A549 (cell line): ENCODE measurements around the gene NEU3. TPM values are rescaled to one million over a fixed set of nuclear protein-coding genes. Genes with fewer than 3 reads are reported as not detected.

Experiments
- ATAC-seq, 2 experiments: fragments of 200-7000 bp in 1 of 2; fragments of >200 bp in 1 of 2; cut with Nextera tagmentation in 1 of 2; cut with Tn5 transposase in 1 of 2; 3 replicates each; pipeline versions ENCODE4 v1.8.0 to v1.9.1; 2018 to 2020; ENCODE audit warnings: mild to moderate bottlenecking in 1 of 2, moderate library complexity in 1 of 2
- CTCF ChIA-PET: fragments of 300-600 bp; sonication (Branson Sonifier 250); formaldehyde crosslinking; extraction: SDS; loops from one replicate; lab custom pipeline; 2021; ENCODE audit warnings: antibody characterized with exemption, inconsistent platforms; lab: Yijun Ruan, JAX
- POLR2A ChIA-PET: fragments of 350-600 bp; formaldehyde crosslinking; extraction: SDS; loops from one replicate; lab custom pipeline; 2021; ENCODE audit warnings: antibody characterized with exemption, inconsistent platforms; lab: Yijun Ruan, JAX
- DNase-seq, 2 experiments: peaks; one replicate each; pipeline versions ENCODE4 v3.0.0 to v3.0.0-alpha.2; 2011 to 2016; ENCODE audit warnings: low read depth in 1 of 2, low spot score in 1 of 2
- FAIRE-seq: peaks from 2 replicates; lab custom pipeline; 2011; peaks lifted over from hg19 to GRCh38; lab: Jason Lieb, UNC
- H3K27ac ChIP-seq, 2 experiments: fragments of >200 bp; sonication (Bioruptor Twin); formaldehyde crosslinking; 3 replicates each; pipeline ENCODE4 v1.5.1; 2016 to 2017
- H3K4me1 ChIP-seq: fragments of >200 bp; sonication (Bioruptor Twin); formaldehyde crosslinking; 3 replicates; pipeline ENCODE4 v1.6.1; 2016
- H3K4me2 ChIP-seq: fragments of >200 bp; sonication (Bioruptor Twin); formaldehyde crosslinking; 3 replicates; pipeline ENCODE4 v1.6.1; 2016
- H3K4me3 ChIP-seq: fragments of >200 bp; sonication (Bioruptor Twin); formaldehyde crosslinking; 3 replicates; pipeline ENCODE4 v1.5.1; 2016
- H3K9me3 ChIP-seq: fragments of >200 bp; sonication (Bioruptor Twin); formaldehyde crosslinking; 3 replicates; pipeline ENCODE4 v1.6.1; 2016
- CHD2 ChIP-seq: fragments of 150-350 bp; IDR thresholded peaks from 2 replicates; pipeline ENCODE4 v1.6.1; 2014; ENCODE audit warnings: low read length; ENCODE audit not compliant: partially characterized antibody
- FOSB ChIP-seq: fragments of 250-450 bp; sonication (Bioruptor Pico); IDR thresholded peaks from 2 replicates; pipeline ENCODE4 v1.5.0; 2020; ENCODE audit warnings: mild to moderate bottlenecking, moderate library complexity
- FOXS1 ChIP-seq: fragments of 250-450 bp; sonication (Bioruptor Pico); IDR thresholded peaks from 2 replicates; pipeline ENCODE4 v1.5.0; 2020; ENCODE audit warnings: mild to moderate bottlenecking, moderate library complexity
- HEYL ChIP-seq: fragments of 250-450 bp; sonication (Bioruptor Pico); IDR thresholded peaks from 2 replicates; pipeline ENCODE4 v1.8.0; 2021; ENCODE audit warnings: mild to moderate bottlenecking, moderate library complexity
- HOXA7 ChIP-seq: fragments of 250-450 bp; sonication (Bioruptor Pico); IDR thresholded peaks from 2 replicates; pipeline ENCODE4 v1.5.0; 2020; ENCODE audit warnings: mild to moderate bottlenecking, moderate library complexity
- KDM1A ChIP-seq: fragments of 200-600 bp; sonication (generic); IDR thresholded peaks from 2 replicates; pipeline ENCODE4 v1.6.1; 2016; ENCODE audit warnings: low read depth, mild to moderate bottlenecking
- POLR2AphosphoS2 ChIP-seq: conservative IDR thresholded peaks from 2 replicates; pipeline ENCODE4 v1.6.1; 2012; ENCODE audit warnings: low read length, improper control_type of control experiment, inconsistent platforms
- RAD21 ChIP-seq, 2 experiments: fragments of >200 bp in 1 of 2; sonication (Bioruptor Twin) in 1 of 2; formaldehyde crosslinking in 1 of 2; IDR thresholded peaks in 1 of 2; conservative IDR thresholded peaks in 1 of 2; 2 replicates in 1 of 2; 3 replicates in 1 of 2; pipeline ENCODE4 v1.6.1; 2012 to 2018; ENCODE audit warnings: inconsistent platforms in 1 of 2
- SMC3 ChIP-seq: fragments of >200 bp; sonication (Bioruptor Twin); formaldehyde crosslinking; IDR thresholded peaks from 3 replicates; pipeline ENCODE4 v1.6.1; 2018; ENCODE audit warnings: inconsistent platforms
- ZC3H11A ChIP-seq: fragments of 450-650 bp; IDR thresholded peaks from 2 replicates; pipeline ENCODE4 v1.6.1; 2014; ENCODE audit warnings: antibody characterized with exemption, mild to moderate bottlenecking
- ZSCAN20 ChIP-seq: fragments of 250-450 bp; sonication (Bioruptor Pico); IDR thresholded peaks from 2 replicates; pipeline ENCODE4 v1.8.0; 2022; ENCODE audit warnings: mild to moderate bottlenecking, moderate library complexity
- WGBS: methylation state at CpG from one replicate; pipeline ENCODE4 v1.1.6; 2017; ENCODE audit errors: missing lambda C conversion rate; 5-methylcytosine and 5-hydroxymethylcytosine counted together
- polyA plus RNA-seq, 4 experiments: library from polyadenylated mRNA; depleted of rRNA in 3 of 4; stranded (reverse); fragments of >200 nt; fragmentation: RNase III in 1 of 4; extraction: RNeasy Plus Mini Kit Qiagen cat#74134 plus additional on column Dnase treatment in 1 of 4; gene quantifications; 2 replicates in 3 of 4; 3 replicates in 1 of 4; pipeline ENCODE4 v1.2.3, GENCODE V29; 2011 to 2017
- TF ChIP-seq, protein P1 (sequence below): fragments of 200-600 bp; sonication (generic); IDR thresholded peaks from 2 replicates; pipeline ENCODE4 v1.6.1; 2016; ENCODE audit warnings: antibody characterized with exemption, mild to moderate bottlenecking, moderate library complexity
- TF ChIP-seq, protein P2 (sequence below): fragments of >200 bp; sonication (Bioruptor Twin); formaldehyde crosslinking; IDR thresholded peaks from 3 replicates; pipeline ENCODE4 v1.5.1; 2016
- TF ChIP-seq, protein P3 (sequence below): fragments of 250-450 bp; sonication (Bioruptor Pico); IDR thresholded peaks from 2 replicates; pipeline ENCODE4 v1.5.0; 2020; ENCODE audit warnings: low read depth, mild to moderate bottlenecking, moderate library complexity
- TF ChIP-seq, protein P4 (sequence below): IDR thresholded peaks from 2 replicates; pipeline ENCODE4 v1.6.1; 2012
- TF ChIP-seq, protein P5 (sequence below): fragments of 250-450 bp; sonication (Bioruptor Pico); IDR thresholded peaks from 2 replicates; pipeline ENCODE4 v1.5.0; 2021; ENCODE audit warnings: mild to moderate bottlenecking, moderate library complexity, borderline replicate concordance

NEU3 gene
- polyA plus RNA-seq, 2 of the 4 experiments (the other 2 are of a cell fraction), result 4.0 to 5.5 TPM

DNA sequence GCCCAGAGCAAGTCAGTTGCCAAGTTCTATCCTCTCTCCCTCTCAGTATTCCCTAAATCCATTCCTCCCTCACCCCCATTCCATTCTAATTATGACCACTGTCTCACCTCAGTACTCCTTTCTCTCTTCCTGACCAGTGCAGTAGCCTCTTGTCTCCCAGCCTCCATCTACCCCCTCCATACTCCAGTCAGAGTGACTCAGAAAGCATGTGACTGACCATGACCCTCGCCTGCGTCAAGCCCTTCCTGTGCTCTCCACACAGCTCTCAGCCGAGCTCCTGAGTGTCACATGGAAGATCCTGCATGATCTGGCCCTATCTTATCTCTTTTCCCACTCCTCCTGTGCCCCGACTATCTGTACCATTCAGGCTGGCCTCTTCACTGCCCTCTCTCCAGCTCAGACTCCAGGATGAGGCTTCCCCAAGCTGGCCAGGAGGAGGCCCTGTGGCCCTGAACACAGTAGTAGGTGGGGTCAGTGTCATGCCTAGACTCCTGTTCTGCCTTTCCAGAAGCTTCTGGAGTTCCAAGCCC, 42.6 kb downstream of the NEU3 start (continued):
- TF ChIP-seq, protein P1, sequence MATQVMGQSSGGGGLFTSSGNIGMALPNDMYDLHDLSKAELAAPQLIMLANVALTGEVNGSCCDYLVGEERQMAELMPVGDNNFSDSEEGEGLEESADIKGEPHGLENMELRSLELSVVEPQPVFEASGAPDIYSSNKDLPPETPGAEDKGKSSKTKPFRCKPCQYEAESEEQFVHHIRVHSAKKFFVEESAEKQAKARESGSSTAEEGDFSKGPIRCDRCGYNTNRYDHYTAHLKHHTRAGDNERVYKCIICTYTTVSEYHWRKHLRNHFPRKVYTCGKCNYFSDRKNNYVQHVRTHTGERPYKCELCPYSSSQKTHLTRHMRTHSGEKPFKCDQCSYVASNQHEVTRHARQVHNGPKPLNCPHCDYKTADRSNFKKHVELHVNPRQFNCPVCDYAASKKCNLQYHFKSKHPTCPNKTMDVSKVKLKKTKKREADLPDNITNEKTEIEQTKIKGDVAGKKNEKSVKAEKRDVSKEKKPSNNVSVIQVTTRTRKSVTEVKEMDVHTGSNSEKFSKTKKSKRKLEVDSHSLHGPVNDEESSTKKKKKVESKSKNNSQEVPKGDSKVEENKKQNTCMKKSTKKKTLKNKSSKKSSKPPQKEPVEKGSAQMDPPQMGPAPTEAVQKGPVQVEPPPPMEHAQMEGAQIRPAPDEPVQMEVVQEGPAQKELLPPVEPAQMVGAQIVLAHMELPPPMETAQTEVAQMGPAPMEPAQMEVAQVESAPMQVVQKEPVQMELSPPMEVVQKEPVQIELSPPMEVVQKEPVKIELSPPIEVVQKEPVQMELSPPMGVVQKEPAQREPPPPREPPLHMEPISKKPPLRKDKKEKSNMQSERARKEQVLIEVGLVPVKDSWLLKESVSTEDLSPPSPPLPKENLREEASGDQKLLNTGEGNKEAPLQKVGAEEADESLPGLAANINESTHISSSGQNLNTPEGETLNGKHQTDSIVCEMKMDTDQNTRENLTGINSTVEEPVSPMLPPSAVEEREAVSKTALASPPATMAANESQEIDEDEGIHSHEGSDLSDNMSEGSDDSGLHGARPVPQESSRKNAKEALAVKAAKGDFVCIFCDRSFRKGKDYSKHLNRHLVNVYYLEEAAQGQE, result no peak

DNA sequence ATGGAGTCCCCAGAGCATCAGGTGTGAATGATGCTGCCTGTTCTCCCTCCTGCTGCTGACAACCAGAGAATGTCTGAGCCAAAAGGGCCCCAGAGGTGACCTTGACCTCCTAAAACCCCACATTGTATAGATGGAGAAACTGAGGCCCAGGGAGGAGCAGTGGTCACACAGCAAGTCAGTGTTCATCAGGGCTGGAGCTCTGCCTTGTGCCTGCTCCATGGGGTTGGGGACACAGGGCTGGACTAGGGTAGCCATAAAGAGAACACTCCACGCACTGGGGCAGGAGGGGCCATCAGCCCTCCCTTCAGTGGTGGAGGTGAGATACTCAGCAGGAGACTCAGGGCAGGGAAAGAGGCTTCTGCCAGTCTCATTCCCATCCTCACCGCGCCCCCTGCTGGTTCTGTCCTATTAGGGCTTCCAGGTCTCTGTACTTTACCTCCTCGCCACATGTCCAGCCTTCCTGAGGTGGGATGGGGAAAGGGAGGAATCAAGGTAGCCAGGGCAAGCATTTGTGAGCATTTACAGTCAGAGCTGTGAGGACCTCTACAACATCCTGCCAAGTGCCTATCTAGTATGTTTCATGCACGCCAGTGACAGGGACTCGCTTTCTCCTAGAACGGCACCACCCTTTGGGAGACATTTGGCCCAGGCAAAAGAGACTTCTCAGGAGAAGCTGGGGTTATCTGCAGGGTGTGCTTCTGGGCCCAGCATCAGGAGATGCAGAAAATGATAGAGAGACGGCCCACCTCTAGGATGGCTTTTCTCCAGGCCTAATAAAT, 43.2 kb downstream of the NEU3 start:
- 55% methylated on average over 8 of the region's 8 CpGs for WGBS
- TF ChIP-seq KDM1A, result no peak
- peak; percentile 53 to 66 for TF ChIP-seq RAD21 (conservative IDR thresholded peaks at IDR 0.05 in 1 of 2, IDR thresholded peaks at IDR 0.05 in 1 of 2)
- TF ChIP-seq, protein P2, sequence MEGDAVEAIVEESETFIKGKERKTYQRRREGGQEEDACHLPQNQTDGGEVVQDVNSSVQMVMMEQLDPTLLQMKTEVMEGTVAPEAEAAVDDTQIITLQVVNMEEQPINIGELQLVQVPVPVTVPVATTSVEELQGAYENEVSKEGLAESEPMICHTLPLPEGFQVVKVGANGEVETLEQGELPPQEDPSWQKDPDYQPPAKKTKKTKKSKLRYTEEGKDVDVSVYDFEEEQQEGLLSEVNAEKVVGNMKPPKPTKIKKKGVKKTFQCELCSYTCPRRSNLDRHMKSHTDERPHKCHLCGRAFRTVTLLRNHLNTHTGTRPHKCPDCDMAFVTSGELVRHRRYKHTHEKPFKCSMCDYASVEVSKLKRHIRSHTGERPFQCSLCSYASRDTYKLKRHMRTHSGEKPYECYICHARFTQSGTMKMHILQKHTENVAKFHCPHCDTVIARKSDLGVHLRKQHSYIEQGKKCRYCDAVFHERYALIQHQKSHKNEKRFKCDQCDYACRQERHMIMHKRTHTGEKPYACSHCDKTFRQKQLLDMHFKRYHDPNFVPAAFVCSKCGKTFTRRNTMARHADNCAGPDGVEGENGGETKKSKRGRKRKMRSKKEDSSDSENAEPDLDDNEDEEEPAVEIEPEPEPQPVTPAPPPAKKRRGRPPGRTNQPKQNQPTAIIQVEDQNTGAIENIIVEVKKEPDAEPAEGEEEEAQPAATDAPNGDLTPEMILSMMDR, result peak; percentile 67
- peak; percentile 45; the same call in 2 of the 3 replicates for TF ChIP-seq SMC3
- H3K27ac ChIP-seq, result peak overlapping the region in 1 of 2 experiments; percentile 63; a peak in 3 of 6 replicates
- peaks cover 9% of the 10 kb centered on the region; the same call in 1 of the 3 replicates for H3K4me1 ChIP-seq
- H3K4me3 ChIP-seq, result no peak overlapping the region
- H3K9me3 ChIP-seq, result no peaks in the 10 kb centered on the region
- ATAC-seq, result peak; percentile 85 to 95
- peak; percentile 71 for DNase-seq
- FAIRE-seq, result no peak
- ChIA-PET CTCF (interaction anchor here (0.6 to 3.0 kb wide), 31 partner anchors 8 to 239 kb away, joined by 3 to 28 read pairs (median 4); partner anchors contain the start of gene NEU3), POLR2A (no interaction called here)
- H3K4me2 ChIP-seq, result peak overlapping the region; percentile 17; the same call in 1 of the 3 replicates

DNA sequence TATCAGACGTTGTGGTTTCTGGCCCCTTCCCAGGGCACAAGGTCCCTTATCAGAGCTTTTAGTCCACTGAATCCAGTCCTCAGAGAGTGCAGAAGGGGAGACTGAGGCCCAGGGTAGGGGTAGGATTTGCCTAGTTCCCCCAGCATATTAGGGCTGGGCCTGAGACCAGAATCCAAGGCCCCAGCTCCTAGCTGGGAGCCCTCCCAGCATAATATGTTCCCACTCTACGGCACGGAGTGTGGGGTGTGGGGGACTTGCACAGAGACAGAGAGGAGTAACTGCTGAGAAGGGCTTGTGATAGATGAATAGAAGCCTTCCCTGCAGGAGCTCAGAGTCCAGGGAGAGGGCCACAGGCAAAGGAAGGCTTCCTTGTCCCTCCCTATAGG, 43.8 kb downstream of the NEU3 start:
- ATAC-seq (no peak), FAIRE-seq (no peak), DNase-seq (no peak)
- H3K27ac ChIP-seq, result no peak overlapping the region
- TF ChIP-seq FOSB (CRISPR knock-in tag) (no peak), CHD2 (no peak), ZSCAN20 (CRISPR knock-in tag) (no peak), POLR2AphosphoS2 (no peak), HOXA7 (CRISPR knock-in tag) (no peak), ZC3H11A (no peak), FOXS1 (CRISPR knock-in tag) (no peak), HEYL (CRISPR knock-in tag) (no peak)
- TF ChIP-seq, protein P3, sequence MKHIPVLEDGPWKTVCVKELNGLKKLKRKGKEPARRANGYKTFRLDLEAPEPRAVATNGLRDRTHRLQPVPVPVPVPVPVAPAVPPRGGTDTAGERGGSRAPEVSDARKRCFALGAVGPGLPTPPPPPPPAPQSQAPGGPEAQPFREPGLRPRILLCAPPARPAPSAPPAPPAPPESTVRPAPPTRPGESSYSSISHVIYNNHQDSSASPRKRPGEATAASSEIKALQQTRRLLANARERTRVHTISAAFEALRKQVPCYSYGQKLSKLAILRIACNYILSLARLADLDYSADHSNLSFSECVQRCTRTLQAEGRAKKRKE (CRISPR knock-in tag), result no peak
- TF ChIP-seq, protein P4, sequence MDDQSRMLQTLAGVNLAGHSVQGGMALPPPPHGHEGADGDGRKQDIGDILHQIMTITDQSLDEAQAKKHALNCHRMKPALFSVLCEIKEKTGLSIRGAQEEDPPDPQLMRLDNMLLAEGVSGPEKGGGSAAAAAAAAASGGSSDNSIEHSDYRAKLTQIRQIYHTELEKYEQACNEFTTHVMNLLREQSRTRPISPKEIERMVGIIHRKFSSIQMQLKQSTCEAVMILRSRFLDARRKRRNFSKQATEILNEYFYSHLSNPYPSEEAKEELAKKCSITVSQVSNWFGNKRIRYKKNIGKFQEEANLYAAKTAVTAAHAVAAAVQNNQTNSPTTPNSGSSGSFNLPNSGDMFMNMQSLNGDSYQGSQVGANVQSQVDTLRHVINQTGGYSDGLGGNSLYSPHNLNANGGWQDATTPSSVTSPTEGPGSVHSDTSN, result no peak
- TF ChIP-seq, protein P5, sequence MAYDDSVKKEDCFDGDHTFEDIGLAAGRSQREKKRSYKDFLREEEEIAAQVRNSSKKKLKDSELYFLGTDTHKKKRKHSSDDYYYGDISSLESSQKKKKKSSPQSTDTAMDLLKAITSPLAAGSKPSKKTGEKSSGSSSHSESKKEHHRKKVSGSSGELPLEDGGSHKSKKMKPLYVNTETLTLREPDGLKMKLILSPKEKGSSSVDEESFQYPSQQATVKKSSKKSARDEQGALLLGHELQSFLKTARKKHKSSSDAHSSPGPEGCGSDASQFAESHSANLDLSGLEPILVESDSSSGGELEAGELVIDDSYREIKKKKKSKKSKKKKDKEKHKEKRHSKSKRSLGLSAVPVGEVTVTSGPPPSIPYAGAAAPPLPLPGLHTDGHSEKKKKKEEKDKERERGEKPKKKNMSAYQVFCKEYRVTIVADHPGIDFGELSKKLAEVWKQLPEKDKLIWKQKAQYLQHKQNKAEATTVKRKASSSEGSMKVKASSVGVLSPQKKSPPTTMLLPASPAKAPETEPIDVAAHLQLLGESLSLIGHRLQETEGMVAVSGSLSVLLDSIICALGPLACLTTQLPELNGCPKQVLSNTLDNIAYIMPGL (CRISPR knock-in tag), result no peak
- WGBS, result 62% methylated on average over 3 of the region's 3 CpGs
- peaks cover 9% of the 10 kb centered on the region; the same call in 1 of the 3 replicates for H3K4me1 ChIP-seq
- ChIA-PET CTCF (interaction anchor here (0.9 to 3.0 kb wide), 21 partner anchors 9 to 239 kb away, joined by 3 to 28 read pairs (median 5); no protein-coding TSS in a partner anchor), POLR2A (no interaction called here)
- no peak overlapping the region for H3K4me3 ChIP-seq
- H3K4me2 ChIP-seq, result no peak overlapping the region
- no peaks in the 10 kb centered on the region for H3K9me3 ChIP-seq
